ENCODE results near the gene MRC1.

DNA sequence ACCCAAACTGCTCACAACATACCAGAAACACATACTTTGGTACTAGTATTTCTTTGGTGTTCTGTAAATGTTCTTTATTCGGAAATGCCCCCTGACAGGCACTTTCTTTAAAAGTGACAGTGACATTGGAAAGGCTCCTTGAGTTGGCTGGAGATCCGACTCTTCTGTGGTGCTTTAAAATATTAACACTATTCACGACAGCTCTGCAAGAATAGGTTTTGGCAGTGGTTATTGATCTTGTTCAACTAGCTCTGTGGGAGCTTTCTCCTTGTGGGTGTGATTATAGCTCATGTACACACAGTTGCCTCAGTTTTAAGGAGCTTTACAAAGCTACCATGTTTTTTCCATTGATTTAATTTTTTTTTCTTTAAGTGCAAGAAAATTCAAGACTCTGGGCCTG is 112.2 kb downstream of the MRC1 start:
- TF ChIP-seq, protein P1, sequence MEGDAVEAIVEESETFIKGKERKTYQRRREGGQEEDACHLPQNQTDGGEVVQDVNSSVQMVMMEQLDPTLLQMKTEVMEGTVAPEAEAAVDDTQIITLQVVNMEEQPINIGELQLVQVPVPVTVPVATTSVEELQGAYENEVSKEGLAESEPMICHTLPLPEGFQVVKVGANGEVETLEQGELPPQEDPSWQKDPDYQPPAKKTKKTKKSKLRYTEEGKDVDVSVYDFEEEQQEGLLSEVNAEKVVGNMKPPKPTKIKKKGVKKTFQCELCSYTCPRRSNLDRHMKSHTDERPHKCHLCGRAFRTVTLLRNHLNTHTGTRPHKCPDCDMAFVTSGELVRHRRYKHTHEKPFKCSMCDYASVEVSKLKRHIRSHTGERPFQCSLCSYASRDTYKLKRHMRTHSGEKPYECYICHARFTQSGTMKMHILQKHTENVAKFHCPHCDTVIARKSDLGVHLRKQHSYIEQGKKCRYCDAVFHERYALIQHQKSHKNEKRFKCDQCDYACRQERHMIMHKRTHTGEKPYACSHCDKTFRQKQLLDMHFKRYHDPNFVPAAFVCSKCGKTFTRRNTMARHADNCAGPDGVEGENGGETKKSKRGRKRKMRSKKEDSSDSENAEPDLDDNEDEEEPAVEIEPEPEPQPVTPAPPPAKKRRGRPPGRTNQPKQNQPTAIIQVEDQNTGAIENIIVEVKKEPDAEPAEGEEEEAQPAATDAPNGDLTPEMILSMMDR (IDR thresholded peaks at IDR 0.05) = no peak
- TF ChIP-seq EZH2 (IDR thresholded peaks at IDR 0.05; ENCODE audit: borderline replicate concordance, insufficient read depth, low read depth, low read length, poor library complexity, severe bottlenecking) = no peak

Data from B cell (primary cell).